HFF-Myc (cell line): ENCODE measurements around the gene MB21D2.
"Not testable (repeated sequence)": the region's sequence is repeated elsewhere in the genome, so short reads cannot be mapped to it uniquely, and the experiment has no call there.

Experiments
- DNase-seq: peaks from one replicate; pipeline ENCODE4 v3.0.0-alpha.2; 2011; ENCODE audit warnings: low read depth; ENCODE audit errors: extremely low read depth
- H3K4me3 ChIP-seq: replicated peaks from 2 replicates; pipeline ENCODE4 v1.5.1; 2011; ENCODE audit warnings: low read depth, mild to moderate bottlenecking, control low read depth, low read length
- CTCF ChIP-seq: IDR thresholded peaks from 2 replicates; pipeline ENCODE4 v1.5.1; 2012; ENCODE audit warnings: mild to moderate bottlenecking, low read depth, low read length, control low read depth; ENCODE audit errors: missing control alignments

MB21D2 gene

GRCh38 chr3:192917404-192918274 is at the start of gene MB21D2:
Gene MB21D2 (minus strand): TSS chr3:192917856. CDS start chr3:192917840, 16 bp downstream.
- H3K4me3 ChIP-seq, result peak within 1 kb of the TSS; percentile 93

GRCh38 chr3:192964959-192965719 is 47.5 kb upstream of the MB21D2 start:
- H3K4me3 ChIP-seq, DNase-seq: not testable (repeated sequence)

More at GRCh38 chr3:192917404-192918274, at the start of gene MB21D2:
- TF ChIP-seq CTCF, result no peak
- DNase-seq, result no peak

GRCh38 chr3:192959773-192960172 is 42.1 kb upstream of the MB21D2 start:
- DNase-seq, result no peak
- no peak for TF ChIP-seq CTCF
- H3K4me3 ChIP-seq, result no peak overlapping the region

- TF ChIP-seq CTCF, result no peak
- no peak overlapping the region for H3K4me3 ChIP-seq
- no peak for DNase-seq
These were observed 40.7 kb upstream of the MB21D2 start for GRCh38 chr3:192958219-192958872.

GRCh38 chr3:192957441-192958021 is 39.9 kb upstream of the MB21D2 start:
- peak; percentile 15 for DNase-seq
- no peak overlapping the region for H3K4me3 ChIP-seq
- no peak for TF ChIP-seq CTCF

GRCh38 chr3:192953926-192954325 is 36.3 kb upstream of the MB21D2 start:
- no peak for DNase-seq
- no peak overlapping the region for H3K4me3 ChIP-seq
- TF ChIP-seq CTCF, result no peak
